Measurements from ENCODE around the gene FNTB. TPM values are rescaled to one million over a fixed set of nuclear protein-coding genes. Genes with fewer than 3 reads are reported as not detected.
A peak's percentile ranks its signal among the peaks of the same experiment; 100 is the strongest.

Gene FNTB
- total RNA-seq, 1 donor = 12.1 TPM

GRCh38 chr14:64974563-64974962 is 12.1 kb upstream of the FNTB start:
- TF ChIP-seq CTCF (IDR thresholded peaks at IDR 0.05; ENCODE audit: insufficient read depth, low read depth, low read length) = no peak

GRCh38 chr14:64979336-64980074 is 7.2 kb upstream of the FNTB start:
- no peak for DNase-seq (ENCODE audit: low read depth)
- TF ChIP-seq CTCF (IDR thresholded peaks at IDR 0.05; ENCODE audit: insufficient read depth, low read depth, low read length) = no peak

More at GRCh38 chr14:64974563-64974962, 12.1 kb upstream of the FNTB start:
- no peak overlapping the region for H3K4me3 ChIP-seq (ENCODE audit: low read depth, low read length)
- no peak for DNase-seq (ENCODE audit: low read depth)

GRCh38 chr14:64983439-64984310 is 3.0 kb upstream of the FNTB start:
- peak; percentile 66 for TF ChIP-seq CTCF (IDR thresholded peaks at IDR 0.05; ENCODE audit: insufficient read depth, low read depth, low read length)
- peak; percentile 66 for DNase-seq (ENCODE audit: low read depth)
- H3K4me3 ChIP-seq (ENCODE audit: low read depth, low read length) = peak overlapping the region; percentile 9

More at GRCh38 chr14:64979336-64980074, 7.2 kb upstream of the FNTB start:
- H3K4me3 ChIP-seq (ENCODE audit: low read depth, low read length) = no peak overlapping the region

- peak overlapping the region; percentile 92 for H3K4me3 ChIP-seq (ENCODE audit: low read depth, low read length)
- no peak for TF ChIP-seq CTCF (IDR thresholded peaks at IDR 0.05; ENCODE audit: insufficient read depth, low read depth, low read length)
- DNase-seq (ENCODE audit: low read depth) = no peak
These were observed 708 bp downstream of the FNTB start for GRCh38 chr14:64987438-64987767.

GRCh38 chr14:64990296-64990695 is 3.6 kb downstream of the FNTB start:
- no peak overlapping the region for H3K4me3 ChIP-seq (ENCODE audit: low read depth, low read length)
- no peak for DNase-seq (ENCODE audit: low read depth)
- TF ChIP-seq CTCF (IDR thresholded peaks at IDR 0.05; ENCODE audit: insufficient read depth, low read depth, low read length) = no peak

GRCh38 chr14:64990939-64991338 is 4.2 kb downstream of the FNTB start:
- no peak overlapping the region for H3K4me3 ChIP-seq (ENCODE audit: low read depth, low read length)
- no peak for TF ChIP-seq CTCF (IDR thresholded peaks at IDR 0.05; ENCODE audit: insufficient read depth, low read depth, low read length)
- DNase-seq (ENCODE audit: low read depth) = no peak

All from fibroblast of villous mesenchyme (primary cell).